Ascending aorta (tissue), 2 donors: ENCODE results near the gene MRPL51. TPM values are rescaled to one million over a fixed set of nuclear protein-coding genes. Genes with fewer than 3 reads are reported as not detected.

Source experiments
- DNase-seq, 2 donors: peaks; one replicate each; pipeline ENCODE4 v3.0.0-alpha.2; 2019; ENCODE audit warnings: low spot score in 2 of 2
- H3K27ac ChIP-seq, 2 donors: fragments of 200-600 bp; sonication (generic); one replicate each; pipeline ENCODE4 v1.5.1; 2016 to 2017; ENCODE audit warnings: mild to moderate bottlenecking in 1 of 2
- H3K27me3 ChIP-seq: fragments of 200-600 bp; sonication (generic); one replicate; pipeline ENCODE4 v1.5.1; 2017
- H3K36me3 ChIP-seq, 2 donors: fragments of 200-600 bp; sonication (generic); one replicate each; pipeline ENCODE4 v1.5.1; 2016
- H3K4me1 ChIP-seq, 2 donors: fragments of 200-600 bp; sonication (generic); one replicate each; pipeline ENCODE4 v1.5.1; 2016 to 2017; ENCODE audit warnings: mild to moderate bottlenecking in 1 of 2
- H3K4me3 ChIP-seq, 2 donors: fragments of 200-600 bp; sonication (generic); one replicate each; pipeline ENCODE4 v1.5.1; 2016 to 2017; ENCODE audit warnings: mild to moderate bottlenecking in 1 of 2
- H3K9me3 ChIP-seq, 2 donors: fragments of 200-600 bp; sonication (generic); one replicate each; pipeline ENCODE4 v1.5.1; 2016
- intact Hi-C: fragments of 100-400 bp; cut with DNase I; formaldehyde crosslinking; loops from one replicate; pipeline ENCODE4 v1.15.1; 2023
- total RNA-seq: library from RNA; depleted of rRNA; stranded (reverse); fragments of >200 nt; gene quantifications from one replicate; pipeline ENCODE4 v1.1.0, GENCODE V29; 2016
- TF ChIP-seq, protein P1 (sequence below), 3 experiments: fragments of 200-600 bp in 2 of 3; fragments of 450-650 bp in 1 of 3; sonication (generic) in 2 of 3; IDR thresholded peaks; one replicate each; pipeline ENCODE4 v1.5.1; 2016 to 2019; ENCODE audit warnings: antibody characterized with exemption in 3 of 3, mild to moderate bottlenecking in 1 of 3, moderate library complexity in 1 of 3

The MRPL51 gene
- total RNA-seq, 1 donor from 2014 or later, result 112 TPM

DNA sequence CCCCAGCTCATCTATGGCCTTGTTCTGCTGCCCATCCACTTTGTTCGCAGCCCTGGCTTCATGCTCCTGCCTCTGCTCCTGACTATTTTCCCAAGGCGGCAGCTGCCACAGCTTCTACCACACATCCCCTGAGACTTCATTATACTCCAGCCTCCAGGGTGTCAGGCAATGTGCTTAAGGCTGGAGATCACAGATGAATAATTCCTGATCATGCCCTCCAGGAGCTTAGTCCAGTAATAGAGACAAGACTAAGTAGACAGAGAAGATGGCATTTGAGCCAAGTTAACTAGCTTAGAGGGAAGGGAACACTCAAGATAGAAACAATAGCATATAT lies 34.1 kb downstream of the MRPL51 start:
- intact Hi-C loops, result no loop called here
- peaks cover 68 to 89% of the 10 kb centered on the region in 2 donors for H3K36me3 ChIP-seq
- no peak overlapping the region for H3K4me3 ChIP-seq
- no peak for DNase-seq
- no peaks in the 10 kb centered on the region for H3K27me3 ChIP-seq
- H3K9me3 ChIP-seq, result no peaks in the 10 kb centered on the region
- H3K27ac ChIP-seq, result no peak overlapping the region
- TF ChIP-seq, protein P1, sequence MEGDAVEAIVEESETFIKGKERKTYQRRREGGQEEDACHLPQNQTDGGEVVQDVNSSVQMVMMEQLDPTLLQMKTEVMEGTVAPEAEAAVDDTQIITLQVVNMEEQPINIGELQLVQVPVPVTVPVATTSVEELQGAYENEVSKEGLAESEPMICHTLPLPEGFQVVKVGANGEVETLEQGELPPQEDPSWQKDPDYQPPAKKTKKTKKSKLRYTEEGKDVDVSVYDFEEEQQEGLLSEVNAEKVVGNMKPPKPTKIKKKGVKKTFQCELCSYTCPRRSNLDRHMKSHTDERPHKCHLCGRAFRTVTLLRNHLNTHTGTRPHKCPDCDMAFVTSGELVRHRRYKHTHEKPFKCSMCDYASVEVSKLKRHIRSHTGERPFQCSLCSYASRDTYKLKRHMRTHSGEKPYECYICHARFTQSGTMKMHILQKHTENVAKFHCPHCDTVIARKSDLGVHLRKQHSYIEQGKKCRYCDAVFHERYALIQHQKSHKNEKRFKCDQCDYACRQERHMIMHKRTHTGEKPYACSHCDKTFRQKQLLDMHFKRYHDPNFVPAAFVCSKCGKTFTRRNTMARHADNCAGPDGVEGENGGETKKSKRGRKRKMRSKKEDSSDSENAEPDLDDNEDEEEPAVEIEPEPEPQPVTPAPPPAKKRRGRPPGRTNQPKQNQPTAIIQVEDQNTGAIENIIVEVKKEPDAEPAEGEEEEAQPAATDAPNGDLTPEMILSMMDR (IDR thresholded peaks at IDR 0.05), result no peak
- H3K4me1 ChIP-seq, result no peaks in the 10 kb centered on the region

- Histone ChIP-seq H3K9me3 (no peaks in the 10 kb centered on the region), H3K4me1 (peaks cover 0 to under 1% of the 10 kb centered on the region in 2 donors), H3K27ac (no peak overlapping the region), H3K36me3 (peaks cover 63 to 86% of the 10 kb centered on the region in 2 donors), H3K4me3 (no peak overlapping the region), H3K27me3 (no peaks in the 10 kb centered on the region)
- DNase-seq, result peak in 1 of 2 donors; percentile 5
- TF ChIP-seq, protein P1 (IDR thresholded peaks at IDR 0.05), result no peak
- intact Hi-C loops, result no loop called here
Observed at GRCh38 chr12:6458281-6459003, 34.6 kb downstream of the MRPL51 start.

DNA sequence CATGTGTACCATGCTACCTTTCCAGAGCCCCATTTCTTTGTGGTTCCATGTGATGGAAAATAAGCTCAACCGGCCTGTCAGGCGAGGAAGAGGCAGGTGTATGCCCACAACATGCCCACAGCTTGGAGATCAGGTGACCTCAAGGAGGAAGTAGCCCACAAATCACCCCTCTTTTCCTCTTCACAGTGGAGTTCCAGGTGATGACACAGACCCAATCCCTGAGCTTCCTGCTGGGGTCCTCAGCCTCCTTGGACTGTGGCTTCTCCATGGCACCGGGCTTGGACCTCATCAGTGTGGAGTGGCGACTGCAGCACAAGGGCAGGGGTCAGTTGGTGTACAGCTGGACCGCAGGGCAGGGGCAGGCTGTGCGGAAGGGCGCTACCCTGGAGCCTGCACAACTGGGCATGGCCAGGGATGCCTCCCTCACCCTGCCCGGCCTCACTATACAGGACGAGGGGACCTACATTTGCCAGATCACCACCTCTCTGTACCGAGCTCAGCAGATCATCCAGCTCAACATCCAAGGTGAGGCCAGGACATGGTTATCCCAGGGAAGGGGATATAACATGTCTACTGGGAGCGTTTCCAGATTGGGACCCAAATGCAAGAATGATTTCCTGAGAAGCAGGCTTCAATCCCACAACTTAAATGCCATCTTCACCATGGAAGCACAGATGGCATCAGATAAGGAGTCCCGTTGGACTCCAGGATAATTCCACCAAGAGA lies 35.7 kb downstream of the MRPL51 start:
- peak in 1 of 2 donors; percentile 47 for DNase-seq
- Histone ChIP-seq H3K36me3 (peaks cover 57 to 75% of the 10 kb centered on the region in 2 donors), H3K27ac (no peak overlapping the region), H3K4me1 (peaks cover 6 to 10% of the 10 kb centered on the region in 2 donors), H3K9me3 (no peaks in the 10 kb centered on the region), H3K4me3 (no peak overlapping the region), H3K27me3 (no peaks in the 10 kb centered on the region)
- intact Hi-C loops, result no loop called here
- TF ChIP-seq, protein P1 (IDR thresholded peaks at IDR 0.05), result no peak

DNA sequence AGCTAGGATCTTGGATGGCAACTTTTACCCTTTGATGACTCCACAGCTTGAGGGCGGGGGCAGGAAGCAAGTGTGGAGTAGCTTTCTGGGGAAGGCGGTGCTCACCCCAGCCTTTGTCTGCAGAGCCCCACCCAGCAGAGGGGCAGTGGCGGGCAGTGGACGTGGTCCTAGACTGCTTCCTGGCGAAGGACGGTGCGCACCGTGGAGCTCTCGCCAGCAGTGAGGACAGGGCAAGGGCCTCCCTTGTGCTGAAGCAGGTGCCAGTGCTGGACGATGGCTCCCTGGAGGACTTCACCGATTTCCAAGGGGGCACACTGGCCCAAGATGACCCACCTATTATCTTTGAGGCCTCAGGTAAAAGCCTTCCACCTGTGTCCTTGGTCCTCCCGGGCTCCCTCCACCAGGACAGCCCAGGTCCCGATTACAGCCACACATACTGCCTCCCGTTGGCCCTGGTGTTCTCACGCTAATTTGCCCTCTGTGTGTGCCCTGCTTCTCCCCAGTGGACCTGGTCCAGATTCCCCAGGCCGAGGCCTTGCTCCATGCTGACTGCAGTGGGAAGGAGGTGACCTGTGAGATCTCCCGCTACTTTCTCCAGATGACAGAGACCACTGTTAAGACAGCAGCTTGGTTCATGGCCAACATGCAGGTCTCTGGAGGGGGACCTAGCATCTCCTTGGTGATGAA lies 40.0 kb downstream of the MRPL51 start:
- H3K27me3 ChIP-seq, result no peaks in the 10 kb centered on the region
- intact Hi-C loops, result loop anchor here (2.0 to 5.0 kb wide), 2 partner anchors 28 to 131 kb away; no protein-coding TSS in a partner anchor
- H3K9me3 ChIP-seq, result no peaks in the 10 kb centered on the region
- peaks cover 24 to 35% of the 10 kb centered on the region in 2 donors for H3K36me3 ChIP-seq
- peaks cover 6 to 22% of the 10 kb centered on the region in 2 donors for H3K4me1 ChIP-seq
- H3K27ac ChIP-seq, result peak overlapping the region; percentile 90 to 95
- H3K4me3 ChIP-seq, result peak overlapping the region; percentile 69 to 74
- DNase-seq, result peak in 1 of 2 donors; percentile 63
- TF ChIP-seq, protein P1 (IDR thresholded peaks at IDR 0.05), result no peak

GRCh38 chr12:6452245-6452943 lies 40.7 kb downstream of the MRPL51 start:
- DNase-seq, result peak in 1 of 2 donors; percentile 69
- TF ChIP-seq, protein P1 (IDR thresholded peaks at IDR 0.05), result no peak
- H3K36me3 ChIP-seq, result peaks cover 17 to 35% of the 10 kb centered on the region in 2 donors
- peak overlapping the region; percentile 69 to 74 for H3K4me3 ChIP-seq
- peak overlapping the region; percentile 90 to 95 for H3K27ac ChIP-seq
- no peaks in the 10 kb centered on the region for H3K27me3 ChIP-seq
- H3K4me1 ChIP-seq, result peaks cover 6 to 22% of the 10 kb centered on the region in 2 donors
- no peaks in the 10 kb centered on the region for H3K9me3 ChIP-seq
- intact Hi-C loops, result loop anchor here (2.0 to 5.0 kb wide), 2 partner anchors 28 to 130 kb away; no protein-coding TSS in a partner anchor
